ENCODE data around the gene HDAC4.
"Not testable (repeated sequence)": the region's sequence is repeated elsewhere in the genome, so short reads cannot be mapped to it uniquely, and the experiment has no call there.

HDAC4 gene

DNA sequence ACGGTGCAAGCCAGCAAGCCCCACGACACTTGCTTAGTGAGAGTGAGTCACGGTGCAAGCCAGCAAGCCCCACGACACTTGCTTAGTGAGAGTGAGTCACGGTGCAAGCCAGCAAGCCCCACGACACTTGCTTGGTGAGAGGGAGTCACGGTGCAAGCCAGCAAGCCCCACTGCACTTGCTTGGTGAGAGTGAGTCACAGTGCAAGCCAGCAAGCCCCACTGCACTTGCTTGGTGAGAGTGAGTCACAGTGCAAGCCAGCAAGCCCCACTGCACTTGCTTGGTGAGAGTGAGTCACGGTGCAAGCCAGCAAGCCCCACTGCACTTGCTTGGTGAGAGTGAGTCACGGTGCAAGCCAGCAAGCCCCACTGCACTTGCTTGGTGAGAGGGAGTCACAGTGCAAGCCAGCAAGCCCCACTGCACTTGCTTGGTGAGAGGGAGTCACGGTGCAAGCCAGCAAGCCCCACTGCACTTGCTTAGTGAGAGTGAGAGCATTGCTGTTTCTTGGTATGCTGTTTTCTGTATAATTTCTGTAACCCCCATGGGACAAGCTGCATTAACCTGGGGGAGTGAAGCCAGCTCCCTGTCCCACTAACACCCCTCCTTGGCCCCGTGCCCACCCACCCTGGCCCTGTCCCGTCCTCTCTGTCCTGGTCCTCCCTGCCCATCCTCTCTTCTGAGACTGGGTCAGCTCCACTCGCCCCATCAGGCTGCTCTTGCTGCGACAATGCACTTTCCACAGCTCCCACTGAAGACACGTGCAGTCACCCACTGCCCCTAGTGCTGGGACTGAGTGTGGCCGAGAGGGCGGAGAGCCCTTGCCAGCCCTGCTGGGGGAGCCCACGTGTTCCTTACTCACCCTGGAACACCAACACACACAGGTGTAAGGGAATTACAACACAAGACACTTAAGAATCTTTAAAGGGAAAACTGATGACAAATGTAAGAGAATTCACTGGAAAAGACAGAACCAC is 331.2 kb downstream of the HDAC4 start:
- not testable (repeated sequence) for DNase-seq

GRCh38 chr2:239068411-239068810 is 332.4 kb downstream of the HDAC4 start:
- no peak for DNase-seq

DNA sequence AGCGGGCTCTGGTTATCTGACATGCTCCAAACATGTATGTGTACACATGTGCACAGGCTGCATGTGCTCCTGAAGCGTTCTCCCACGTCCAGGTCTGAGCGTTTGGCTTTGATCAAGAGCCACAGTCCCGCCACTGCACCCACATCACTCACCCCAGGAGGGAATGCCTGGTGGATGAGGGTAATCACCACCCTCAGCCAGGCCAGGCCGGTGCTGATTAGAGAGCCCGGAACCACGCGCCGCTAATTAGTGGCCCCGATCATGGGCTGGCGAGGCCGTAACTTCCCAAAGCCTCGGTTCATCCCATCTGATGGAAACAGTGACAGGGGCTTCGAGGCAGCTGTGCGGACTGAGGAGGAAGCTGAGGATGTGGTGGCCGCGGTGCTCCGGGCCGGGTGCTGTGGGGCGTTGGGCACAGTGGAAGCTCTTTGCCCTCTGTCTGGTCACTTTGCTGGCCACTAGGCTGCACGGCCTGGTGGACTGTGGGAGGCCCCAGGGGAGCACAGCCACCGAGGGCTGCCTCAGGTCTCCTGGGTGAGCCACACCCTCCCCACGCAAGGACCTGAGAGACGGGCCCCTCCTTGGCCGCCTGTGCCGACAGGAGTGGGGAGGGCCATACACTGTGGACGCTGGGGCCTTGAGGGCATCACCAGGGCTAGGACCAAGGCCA is 333.5 kb downstream of the HDAC4 start:
- DNase-seq: no peak

GRCh38 chr2:239066597-239066996 is 334.2 kb downstream of the HDAC4 start:
- no peak for DNase-seq

DNA sequence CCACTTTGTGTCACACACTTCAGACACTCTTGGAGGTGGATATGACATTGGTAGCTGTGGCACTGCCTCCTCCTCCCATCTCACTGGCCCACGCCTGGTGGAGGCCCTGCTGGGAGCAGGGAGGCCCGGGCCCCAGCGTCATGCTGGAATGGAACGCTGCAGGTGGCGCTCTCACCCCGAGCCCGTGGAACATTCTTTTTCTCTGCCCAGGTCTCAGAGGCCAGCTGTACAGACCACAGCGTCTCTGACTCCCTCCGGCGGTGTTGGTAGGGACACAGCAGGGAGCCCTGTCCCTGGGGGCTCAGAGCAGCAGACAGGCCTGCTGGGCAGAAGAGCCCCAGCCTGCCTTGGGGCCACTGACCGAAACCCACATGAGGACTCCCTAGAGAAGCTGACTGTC is 334.9 kb downstream of the HDAC4 start:
- DNase-seq: no peak

DNA sequence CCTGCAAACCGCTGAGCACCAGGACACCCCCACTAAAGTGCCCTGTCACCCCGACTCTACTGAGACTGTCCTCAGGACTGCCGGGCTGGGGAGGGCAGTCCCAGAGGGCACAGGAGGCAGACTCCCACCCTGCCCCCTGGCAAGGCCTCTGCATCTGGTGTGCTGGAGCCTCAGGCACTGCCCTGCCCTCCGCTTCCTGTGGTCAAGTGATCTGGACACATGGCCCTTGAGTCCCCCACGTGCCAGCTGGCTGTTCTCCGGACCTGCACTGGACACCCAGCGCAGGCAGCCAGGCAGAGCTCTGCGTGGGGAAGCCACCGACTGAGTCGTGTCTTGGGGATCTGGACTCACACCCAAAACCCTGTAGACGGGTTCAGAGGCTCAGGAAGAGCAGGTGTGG is 335.3 kb downstream of the HDAC4 start:
- no peak for DNase-seq

GRCh38 chr2:239064891-239065290 is 335.9 kb downstream of the HDAC4 start:
- no peak for DNase-seq

DNA sequence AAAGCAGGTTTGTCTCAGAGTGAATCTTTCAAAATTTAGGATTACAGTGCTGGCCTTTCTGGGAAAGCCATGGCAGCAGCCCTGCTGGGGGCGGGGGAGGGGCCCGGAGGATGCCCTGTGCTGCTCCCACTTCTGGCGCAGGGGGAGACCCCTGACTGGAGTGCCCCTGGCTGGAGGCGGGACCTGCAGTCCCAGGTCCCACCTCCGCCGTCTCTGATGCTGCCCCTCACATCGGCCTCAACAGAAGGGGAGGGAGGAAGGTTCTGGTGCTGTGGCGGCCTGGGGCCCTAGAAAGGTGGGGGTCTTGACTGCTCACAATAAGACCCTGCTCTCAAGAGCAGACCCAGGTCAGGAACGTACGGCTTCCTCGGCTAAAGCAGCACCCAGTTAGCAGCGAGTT is 336.6 kb downstream of the HDAC4 start:
- DNase-seq: no peak

DNA sequence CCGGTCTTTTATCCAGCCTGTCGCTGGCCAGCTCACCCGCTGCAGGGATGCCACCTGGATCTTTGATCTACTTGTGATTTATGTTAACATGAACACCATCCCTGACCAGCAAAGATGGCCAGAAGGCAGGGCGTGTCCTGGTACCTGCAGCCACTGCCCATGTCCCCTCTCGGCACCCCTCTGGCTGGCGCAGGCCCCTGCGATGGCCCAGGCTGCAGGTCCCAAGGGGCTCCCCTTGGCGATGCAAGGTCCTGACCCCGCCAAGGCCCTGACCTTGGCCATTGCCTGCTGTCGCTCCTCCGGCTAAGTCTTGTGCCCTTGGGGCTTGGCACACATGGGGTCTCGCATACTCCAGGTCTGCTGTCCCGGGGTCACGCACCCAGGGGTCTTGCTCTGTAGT is 338.1 kb downstream of the HDAC4 start:
- DNase-seq: no peak

GRCh38 chr2:239061824-239062570 is 338.8 kb downstream of the HDAC4 start:
- no peak for DNase-seq

DNA sequence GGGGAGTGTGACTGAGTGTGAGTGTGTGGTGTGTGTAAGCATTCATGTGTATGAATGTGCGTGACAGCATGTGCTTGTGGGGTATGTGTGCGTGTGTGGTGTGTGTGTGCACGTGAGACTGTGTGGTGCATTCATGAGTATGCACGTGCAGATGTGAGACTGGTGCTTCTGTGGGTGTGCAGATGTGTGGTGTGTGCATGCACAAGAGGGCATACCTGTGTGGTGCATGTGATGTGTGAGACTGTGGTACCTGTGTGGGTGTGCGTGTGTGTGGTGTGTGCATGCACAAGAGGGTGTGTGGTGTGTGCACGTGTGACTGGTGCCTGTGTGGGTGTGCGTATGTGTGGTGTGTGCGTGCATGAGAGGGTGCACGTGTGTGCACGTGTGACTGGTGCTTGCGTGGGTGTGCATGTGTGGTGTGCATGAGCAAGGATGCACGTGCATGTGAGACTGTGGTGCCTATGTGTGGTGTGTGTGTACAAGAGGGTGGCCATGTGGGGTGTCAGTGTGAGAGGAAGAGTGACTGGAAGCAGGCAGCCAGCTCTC is 339.6 kb downstream of the HDAC4 start:
- DNase-seq: no peak

DNA sequence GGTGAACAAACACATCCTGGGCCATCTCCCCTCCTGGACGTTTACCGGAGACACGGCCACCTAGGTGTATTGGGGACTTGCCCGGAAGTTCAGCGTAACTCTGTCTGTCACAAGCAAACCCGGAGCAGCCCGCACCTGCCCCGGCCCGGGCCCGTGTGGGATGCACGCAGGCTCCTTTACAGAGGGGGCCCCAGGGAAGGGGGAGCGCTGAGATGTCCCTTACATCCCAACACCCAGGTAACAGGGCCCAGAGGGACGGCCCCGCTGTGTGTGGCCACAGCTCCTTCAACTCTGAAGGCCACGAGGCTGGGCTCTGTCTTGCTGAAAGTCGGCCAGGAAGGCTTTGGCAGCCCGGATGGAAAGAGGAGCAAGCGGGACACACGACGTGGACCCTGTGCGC is 340.1 kb downstream of the HDAC4 start:
- DNase-seq: no peak

GRCh38 chr2:239059854-239060253 is 341.0 kb downstream of the HDAC4 start:
- no peak for DNase-seq

DNA sequence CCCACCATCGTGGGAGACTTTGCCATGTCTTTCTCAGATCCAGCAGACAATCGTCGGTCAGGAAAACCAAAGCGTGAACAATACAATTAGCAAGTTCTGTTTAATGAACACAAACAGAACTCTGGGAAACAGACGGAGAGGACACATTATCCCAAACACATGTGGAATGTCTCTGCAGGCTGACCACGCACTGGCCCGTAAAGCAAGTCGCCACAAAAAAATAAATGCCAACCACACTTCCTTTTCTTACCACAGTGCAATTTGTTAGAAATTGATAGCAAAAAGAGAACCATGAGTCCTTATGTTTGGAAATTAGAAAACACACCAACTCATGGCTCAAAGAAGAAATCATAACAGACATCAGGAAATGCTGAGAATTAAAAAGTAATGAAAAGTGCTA is 342.1 kb downstream of the HDAC4 start:
- DNase-seq: no peak

- DNase-seq: no peak
These were observed 343.3 kb downstream of the HDAC4 start for GRCh38 chr2:239057533-239057932.

- no peak for DNase-seq
These were observed 344.2 kb downstream of the HDAC4 start for GRCh38 chr2:239056611-239057010.

GRCh38 chr2:239055756-239056493 is 344.9 kb downstream of the HDAC4 start:
- no peak for DNase-seq

DNA sequence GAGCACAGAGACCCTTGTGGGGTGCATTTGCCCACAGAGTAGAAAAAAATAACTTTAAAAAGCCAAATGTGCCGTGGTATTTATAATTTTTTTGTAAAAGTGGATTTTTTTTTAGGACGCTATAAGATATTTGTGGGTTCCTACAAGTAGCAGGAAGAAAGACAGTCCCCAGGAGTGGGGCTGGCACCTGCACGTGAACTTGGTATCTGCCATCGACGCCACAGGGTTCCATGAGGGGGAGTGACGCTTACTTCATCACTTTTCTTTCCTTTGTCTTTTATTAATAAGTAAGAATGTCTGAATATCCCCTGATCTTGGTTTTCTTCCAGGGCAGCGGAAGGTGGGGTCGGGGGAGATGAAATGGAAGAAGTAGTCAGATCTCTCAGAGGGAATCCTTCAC is 345.9 kb downstream of the HDAC4 start:
- no peak for DNase-seq

GRCh38 chr2:239053801-239054503 is 346.9 kb downstream of the HDAC4 start:
- DNase-seq: no peak

- no peak for DNase-seq
These were observed 347.8 kb downstream of the HDAC4 start for GRCh38 chr2:239052798-239053665.
